ENCODE results near the gene KIRREL1.

KIRREL1 gene

GRCh38 chr1:158007667-158008386 lies 14.4 kb downstream of the KIRREL1 start:
- DNase-seq = no peak

DNA sequence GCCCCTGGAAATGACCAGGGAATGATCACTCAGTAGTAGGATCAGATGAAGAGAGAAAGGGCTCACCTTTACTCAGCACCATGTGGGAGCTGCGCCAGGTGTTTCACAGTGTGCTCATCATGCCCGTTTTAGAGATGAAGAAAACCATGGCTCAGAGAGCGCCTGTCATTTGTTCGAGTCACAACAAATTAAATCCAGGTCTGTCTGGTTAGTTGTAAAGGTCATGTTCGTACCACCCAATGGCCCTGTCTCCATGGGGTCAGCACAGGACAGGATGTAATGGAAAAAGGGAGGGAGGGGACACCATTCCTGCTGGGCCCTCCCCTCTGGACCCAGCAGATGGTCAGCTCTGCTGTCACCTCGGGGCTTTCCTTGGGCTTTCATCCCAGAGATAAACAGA lies 15.2 kb downstream of the KIRREL1 start:
- no peak for DNase-seq

DNA sequence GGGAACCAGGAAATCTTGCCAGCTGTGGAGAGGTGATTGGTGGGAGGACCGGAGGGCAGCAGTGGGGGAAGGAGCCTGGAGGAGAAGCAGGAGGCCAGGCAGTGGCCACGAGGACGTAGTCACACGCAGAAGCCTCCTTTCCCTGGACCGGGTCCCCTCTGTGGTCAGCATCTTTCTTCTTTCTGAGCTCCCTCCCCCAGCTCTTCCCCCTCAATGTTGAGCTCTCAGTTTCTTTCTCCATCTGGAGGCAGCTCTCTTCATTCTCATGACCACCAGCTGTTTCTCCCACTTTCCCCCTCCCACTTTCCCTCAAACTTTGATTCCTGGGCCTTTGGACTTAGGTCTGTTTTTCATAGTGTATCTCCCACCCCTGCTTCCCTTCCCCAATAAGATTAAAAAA lies 18.3 kb downstream of the KIRREL1 start:
- no peak for DNase-seq

DNA sequence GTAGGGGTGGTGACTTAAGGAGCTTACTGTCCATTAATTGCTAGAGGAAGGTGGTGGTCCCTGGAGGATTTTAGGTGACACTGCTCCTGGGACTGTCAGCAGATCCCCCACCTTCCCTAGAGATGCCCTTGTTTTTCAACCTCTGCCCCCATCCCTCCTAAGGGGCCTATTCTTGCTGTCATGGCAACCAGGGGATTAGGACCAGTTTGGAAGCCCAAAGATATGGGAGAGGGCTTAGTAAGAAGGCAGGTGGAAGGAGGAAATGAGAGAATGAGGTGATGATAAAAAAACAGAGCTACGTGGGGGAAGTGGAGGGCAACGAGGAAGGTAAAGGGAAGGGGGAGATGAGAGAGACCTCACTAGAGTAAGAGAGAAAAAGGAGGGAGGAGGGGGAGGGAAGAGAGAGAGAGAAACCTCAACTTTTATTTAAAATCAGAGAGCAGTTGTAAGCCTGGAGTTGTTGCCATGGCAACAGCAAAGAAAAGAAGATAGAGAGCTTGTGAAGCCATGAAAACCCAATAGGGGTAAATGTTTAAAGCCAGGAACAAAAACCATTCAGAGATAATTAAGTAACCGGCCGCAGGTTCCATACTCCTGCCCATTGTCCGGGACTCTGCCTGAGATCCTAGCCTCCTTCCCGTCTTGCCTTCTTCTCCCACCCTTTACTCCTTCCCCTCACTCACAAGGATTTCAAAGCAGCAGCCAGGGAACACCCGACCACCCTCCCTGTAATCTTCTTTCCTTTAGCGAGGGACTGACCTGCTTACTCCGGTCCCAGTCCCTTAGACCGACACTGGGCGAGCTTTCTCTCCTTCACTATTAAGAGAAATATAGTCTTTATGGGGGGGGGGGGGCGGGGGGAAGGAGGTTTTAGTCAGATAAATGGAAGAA lies 20.6 kb downstream of the KIRREL1 start:
- no peak for DNase-seq

DNA sequence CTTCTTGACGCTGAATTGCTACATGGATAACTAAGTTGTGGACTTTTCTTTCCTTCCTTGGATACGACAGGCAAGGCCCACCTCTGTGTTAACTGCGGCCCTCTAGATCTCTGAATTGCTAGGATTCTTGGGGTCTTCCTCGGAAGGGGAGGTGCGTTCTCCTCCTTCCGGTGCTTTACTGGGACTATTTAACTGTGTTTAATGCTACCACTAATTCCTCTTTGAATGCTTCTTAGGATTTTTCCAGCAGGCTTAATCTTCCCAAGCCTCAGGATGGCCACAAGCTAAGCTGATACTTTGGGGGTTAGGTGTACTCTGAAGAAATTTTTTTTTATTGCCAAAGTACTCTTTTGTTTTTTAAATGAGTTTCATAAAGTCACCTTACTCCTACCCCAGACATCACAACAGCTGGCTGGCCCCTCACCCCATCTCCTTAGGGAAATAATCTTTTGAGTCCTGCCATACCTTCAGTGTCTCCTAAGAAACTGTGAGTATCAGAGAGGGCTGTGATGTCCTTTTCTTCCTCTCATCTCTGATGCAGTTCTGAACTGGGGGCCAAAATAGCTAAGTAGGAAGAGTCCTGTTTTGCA lies 21.4 kb downstream of the KIRREL1 start:
- no peak for DNase-seq

DNA sequence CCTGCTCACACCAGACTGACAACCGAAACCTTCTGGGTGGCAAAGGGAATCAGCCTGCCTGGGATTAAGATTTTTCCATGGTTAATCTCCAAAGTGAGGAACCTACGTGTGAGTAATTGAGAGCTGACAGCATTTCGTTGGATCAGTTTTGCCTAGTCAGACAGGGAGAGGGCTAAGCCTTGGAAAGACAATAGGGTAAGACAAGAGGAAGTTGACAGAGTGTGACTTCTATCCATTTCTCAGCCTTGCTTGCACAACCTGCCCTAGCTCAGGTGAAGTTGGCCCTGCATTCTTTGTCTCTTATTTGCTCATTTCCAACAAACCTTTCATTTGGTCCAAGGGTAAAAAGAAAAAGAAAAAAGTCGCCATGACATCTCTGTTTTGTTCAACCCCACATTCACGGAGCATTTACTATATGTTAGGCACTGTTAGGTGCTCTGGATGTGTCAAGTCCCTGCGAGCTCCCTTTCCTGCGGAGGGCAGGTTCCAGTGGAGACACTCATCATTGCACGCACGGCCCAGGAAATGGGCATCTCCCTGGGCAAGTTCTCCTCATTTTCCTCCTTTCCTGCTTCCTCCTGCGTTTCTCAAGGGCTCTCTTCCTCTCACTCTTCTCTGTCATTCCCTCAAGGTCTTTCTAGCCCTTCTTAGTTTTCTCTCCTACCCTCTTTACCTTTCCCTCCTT lies 23.3 kb downstream of the KIRREL1 start:
- DNase-seq = no peak

- DNase-seq = no peak
These were observed 24.6 kb downstream of the KIRREL1 start for GRCh38 chr1:158017800-158018595.

- DNase-seq = no peak
These were observed 25.9 kb downstream of the KIRREL1 start for GRCh38 chr1:158019171-158019868.

DNA sequence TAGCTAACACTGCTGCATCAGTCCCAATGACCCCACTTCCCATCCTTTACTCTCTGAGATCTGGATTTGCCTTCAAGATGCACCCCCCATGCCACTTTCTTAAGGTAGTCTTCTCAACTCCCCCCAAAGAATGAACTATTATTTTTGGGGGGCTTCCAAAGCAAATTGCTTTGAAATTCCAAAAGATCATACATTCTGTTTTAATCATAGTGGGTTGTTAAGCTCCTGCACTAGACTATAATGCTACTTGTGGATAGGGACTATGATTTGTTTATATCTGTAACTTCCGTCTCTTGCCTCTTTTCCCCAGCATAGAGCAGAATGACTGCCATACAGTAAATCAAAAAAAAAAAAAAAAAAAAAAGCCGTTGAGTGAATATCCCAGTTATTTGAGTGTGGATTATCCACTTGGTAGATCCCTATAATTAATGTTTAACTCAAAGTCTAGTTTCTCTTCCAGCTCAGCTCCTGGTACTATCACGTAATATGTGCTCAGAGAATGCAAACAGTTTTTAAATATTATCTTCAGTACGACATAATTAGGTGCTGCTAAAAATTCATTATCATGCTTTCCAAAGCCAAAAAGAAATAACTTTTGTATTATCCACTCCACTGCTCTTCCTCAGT lies 26.9 kb downstream of the KIRREL1 start:
- DNase-seq = no peak

GRCh38 chr1:158020886-158021620 lies 27.6 kb downstream of the KIRREL1 start:
- no peak for DNase-seq

DNA sequence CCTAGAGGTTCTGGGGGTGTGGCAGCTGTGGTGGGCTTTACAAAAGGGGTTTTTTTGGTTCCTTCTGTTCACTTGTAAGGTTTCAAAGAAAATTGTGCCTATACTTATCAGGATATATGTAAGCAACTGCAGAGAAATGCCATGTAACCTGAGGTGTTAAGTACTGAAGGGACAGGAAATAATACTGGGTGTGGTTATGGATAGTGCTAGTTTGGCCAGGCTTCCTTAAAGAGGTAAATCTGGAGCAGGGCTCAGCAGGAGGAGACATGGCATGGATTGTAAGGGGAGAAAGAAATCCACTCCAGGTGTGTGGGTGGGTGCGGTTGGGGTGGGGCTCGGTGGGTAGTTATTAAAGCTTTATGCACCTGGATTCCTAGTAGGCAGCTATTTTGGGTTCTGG lies 28.3 kb downstream of the KIRREL1 start:
- no peak for DNase-seq

DNA sequence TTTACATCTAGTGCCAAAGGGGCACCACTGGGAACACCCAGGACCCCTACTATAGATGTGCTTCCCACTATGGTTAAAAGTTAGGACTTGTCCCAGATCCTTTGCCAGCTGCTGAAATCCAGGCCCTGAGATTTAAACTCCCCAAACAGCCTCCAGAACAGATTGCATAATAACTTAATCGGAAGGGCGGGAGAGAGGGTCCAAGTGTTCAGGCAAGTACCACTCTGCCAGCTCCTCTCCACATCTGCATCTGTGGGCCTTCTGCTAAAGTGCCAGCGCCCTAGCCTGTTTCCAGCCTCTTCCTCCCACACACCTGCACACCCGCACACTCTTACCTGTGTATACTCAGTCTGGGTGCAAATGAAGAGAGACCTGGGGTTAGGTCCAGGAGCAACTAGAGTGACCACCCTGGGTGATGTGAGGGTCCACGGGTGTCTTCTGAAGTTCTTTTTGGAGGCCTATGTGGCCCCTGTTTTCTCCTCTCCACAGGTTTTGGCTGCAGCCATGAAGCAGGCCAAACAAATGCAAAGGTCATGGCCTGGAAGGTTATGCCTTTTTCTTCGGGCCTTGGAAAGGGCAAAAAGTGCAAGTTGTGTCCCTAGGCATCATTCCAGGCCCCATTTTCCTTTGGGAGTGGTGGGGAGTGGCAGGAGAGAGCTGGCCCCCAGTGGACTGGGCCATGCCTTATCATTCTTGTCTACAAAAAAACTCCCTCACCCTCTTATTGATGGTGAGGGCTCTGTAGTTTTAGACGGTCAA lies 29.3 kb downstream of the KIRREL1 start:
- no peak for DNase-seq

DNA sequence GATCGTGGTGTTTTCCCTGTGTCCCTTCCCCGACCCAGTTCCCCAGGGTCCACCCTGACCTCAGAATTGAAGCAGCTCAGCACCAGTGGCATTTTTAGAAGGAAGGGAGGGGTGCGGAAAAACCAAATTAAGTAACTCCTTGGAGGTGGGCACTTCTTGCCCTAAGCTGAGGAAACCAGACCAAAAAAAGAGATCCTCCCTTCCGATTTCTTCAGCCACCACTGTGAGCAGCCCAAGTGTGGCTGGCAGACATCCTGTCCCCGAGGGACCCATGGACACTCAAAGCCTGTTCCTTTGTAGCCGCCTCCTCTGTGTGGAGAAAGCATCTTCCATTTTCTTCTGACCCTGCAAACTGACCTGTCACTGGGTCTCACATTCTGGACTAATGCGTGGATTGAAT lies 31.3 kb downstream of the KIRREL1 start:
- no peak for DNase-seq

DNA sequence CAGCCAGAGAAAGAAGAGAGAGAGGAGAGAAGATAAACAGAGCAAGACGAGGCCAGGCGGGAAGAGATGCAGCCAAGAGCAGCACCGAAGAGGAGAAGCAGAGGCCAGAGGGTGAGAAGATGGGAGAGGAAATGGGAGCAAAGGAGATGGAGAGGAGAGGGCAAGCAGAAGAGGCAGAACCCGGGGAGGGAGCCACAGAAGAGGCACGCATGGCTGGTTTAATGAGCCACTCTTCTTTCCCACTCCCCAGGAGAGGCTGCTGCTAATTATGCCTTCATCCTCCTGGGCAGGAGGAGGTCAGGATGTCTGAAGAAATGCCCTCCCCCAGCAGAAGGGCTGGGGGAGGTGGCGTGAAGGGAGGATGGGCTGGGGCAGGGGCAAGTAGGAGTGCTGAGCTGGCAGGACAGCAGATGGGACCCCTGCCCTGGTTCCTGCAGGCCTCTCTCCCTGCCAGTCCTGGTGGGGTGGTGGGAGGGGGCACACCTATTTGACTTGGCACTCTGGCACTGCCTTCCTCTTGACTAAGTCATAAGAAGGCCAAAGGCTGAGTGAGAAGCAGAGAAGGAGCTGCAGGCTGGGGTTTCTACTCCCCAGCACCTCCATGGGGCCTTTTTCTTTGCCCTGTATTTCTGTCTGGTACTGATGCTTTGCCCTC lies 32.3 kb downstream of the KIRREL1 start:
- no peak for DNase-seq

- DNase-seq = no peak
These were observed 33.2 kb downstream of the KIRREL1 start for GRCh38 chr1:158026651-158027050.

DNA sequence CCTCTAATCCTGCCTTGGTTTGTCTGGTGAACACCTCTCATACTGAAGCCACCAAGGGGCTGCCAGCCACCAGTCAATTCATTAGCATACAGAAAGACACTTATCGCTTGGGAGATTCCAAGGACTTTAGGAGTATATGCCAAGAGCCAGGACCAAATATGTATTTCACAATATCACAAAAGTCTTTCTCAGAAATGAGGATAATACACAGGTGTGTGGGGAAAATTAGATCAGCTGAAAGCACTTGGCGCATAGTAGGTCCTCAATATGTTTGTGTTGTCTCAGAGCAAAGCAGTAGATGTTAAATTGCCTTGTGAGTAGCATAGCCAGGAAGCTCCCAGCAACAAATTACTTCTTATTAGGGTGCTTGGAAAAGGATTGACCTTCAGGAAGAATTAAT lies 34.1 kb downstream of the KIRREL1 start:
- no peak for DNase-seq

DNA sequence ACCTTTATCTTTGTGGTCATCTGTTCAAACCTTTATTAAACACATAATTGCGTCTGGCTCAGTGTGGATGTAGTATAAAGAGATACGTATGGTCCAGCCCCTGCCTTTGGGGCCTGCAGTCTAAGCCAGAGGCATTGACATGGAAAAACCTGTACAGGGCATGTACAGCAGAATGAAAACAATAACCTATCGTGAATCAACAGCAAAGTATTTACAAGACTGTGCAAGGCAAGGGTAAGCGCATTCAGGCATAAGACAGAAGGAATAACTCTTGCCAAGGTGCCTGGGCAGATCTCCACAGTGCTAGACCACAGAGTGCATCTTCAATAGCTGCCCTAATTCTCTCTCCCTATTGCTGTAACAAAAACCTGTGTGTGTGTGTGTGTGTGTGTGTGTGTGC lies 35.5 kb downstream of the KIRREL1 start:
- no peak for DNase-seq

GRCh38 chr1:158035014-158035413 lies 41.6 kb downstream of the KIRREL1 start:
- no peak for DNase-seq

- no peak for DNase-seq
These were observed 42.6 kb downstream of the KIRREL1 start for GRCh38 chr1:158035976-158036583.
